AG09319 (cell line): ENCODE data around the gene ZNF219.

Experiments
- DNase-seq: peaks from one replicate; pipeline ENCODE4 v3.0.0-alpha.2; 2010; ENCODE audit warnings: low read depth; ENCODE audit errors: extremely low read depth
- TF ChIP-seq, protein P1 (sequence below): IDR thresholded peaks from 2 replicates; pipeline ENCODE4 v1.5.1; 2011; ENCODE audit warnings: low read depth, mild to moderate bottlenecking, inconsistent platforms, low read length, moderate library complexity

The ZNF219 gene

DNA sequence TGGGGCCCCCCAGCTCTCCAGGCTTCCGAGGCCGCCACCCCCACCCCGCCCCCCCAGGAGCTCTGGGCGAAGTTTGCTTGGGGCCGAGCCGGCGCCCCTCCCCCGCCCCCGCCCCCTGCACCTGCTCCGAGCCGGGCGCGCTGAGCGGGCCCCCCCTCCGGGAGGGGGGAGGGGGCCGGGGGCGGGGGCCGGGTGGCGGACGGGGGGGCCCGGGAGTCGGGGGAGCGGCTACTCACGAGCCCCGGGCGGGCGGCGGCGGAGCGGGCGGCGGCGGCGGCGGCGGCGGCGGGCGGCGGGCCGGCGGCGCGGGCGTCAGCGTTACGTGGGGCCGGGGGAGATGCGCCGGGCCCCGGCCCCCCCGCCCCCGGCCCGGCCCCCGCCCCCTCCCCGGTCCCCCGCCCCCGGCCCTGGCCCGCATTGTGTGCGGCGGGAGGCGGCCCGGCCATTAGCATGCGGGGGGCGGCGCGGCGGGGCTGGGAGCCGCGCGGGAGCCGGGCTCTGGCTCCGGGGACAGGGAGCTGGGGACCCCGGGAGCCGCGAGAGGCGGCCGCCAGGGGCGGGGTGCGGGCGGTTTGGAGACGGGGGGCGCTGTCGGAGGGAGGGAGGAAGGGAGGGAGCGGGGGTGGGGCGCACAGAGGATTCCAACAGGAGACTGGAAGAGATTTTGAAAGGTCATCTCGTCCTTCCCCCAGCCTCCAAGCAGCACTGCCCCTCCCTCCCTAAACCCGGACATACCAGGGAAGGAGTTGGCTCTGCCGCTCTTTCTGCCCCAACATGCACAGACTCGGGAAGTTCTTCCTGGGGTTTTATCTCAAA is at the start of gene ZNF219:
ZNF219 (minus strand) TSS at position 580 of the 816 bp plus-strand sequence. CDS start 5,064 bp downstream, outside the sequence.
- TF ChIP-seq, protein P1, sequence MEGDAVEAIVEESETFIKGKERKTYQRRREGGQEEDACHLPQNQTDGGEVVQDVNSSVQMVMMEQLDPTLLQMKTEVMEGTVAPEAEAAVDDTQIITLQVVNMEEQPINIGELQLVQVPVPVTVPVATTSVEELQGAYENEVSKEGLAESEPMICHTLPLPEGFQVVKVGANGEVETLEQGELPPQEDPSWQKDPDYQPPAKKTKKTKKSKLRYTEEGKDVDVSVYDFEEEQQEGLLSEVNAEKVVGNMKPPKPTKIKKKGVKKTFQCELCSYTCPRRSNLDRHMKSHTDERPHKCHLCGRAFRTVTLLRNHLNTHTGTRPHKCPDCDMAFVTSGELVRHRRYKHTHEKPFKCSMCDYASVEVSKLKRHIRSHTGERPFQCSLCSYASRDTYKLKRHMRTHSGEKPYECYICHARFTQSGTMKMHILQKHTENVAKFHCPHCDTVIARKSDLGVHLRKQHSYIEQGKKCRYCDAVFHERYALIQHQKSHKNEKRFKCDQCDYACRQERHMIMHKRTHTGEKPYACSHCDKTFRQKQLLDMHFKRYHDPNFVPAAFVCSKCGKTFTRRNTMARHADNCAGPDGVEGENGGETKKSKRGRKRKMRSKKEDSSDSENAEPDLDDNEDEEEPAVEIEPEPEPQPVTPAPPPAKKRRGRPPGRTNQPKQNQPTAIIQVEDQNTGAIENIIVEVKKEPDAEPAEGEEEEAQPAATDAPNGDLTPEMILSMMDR, result no peak
- no peak for DNase-seq

DNA sequence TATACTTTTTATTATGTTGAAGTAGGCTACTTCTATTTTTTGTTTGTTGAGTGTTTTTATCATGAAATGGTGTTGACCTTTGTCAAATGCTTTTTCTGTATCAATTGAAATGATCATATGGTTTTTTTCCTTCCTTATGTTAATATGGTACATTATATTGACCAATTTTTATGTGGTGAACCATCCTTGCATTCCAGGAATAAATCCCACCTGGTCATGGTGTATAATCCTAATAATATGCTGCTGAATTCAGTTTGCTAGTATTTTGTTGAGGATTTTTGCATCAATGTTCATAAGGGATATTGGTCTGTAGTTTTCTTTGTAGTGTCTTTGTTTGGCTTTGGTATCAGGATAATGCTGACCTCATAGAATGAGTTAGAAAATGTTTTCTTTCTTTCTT is 47.0 kb upstream of the ZNF219 start:
- no peak for DNase-seq
- TF ChIP-seq, protein P1, result no peak

DNA sequence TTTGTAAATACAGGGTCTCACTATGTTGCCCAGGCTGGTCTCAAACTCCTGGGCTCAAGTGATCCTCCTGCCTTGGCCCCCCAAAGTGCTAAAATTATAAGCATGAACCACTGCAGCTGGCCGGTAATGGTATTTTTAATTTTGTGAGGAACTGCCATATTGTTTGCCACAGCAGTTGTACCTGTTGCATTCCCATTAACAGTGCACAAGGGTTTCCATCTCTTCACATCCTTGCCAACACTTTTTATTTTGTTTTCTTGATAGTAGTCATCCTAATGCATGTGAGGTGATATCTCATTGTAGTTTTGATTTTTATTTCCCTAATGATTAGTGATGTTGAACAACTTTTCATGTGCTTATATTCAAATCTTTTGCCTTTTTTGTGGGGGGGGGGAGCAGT is 43.9 kb upstream of the ZNF219 start:
- TF ChIP-seq, protein P1, result no peak
- DNase-seq, result no peak

DNA sequence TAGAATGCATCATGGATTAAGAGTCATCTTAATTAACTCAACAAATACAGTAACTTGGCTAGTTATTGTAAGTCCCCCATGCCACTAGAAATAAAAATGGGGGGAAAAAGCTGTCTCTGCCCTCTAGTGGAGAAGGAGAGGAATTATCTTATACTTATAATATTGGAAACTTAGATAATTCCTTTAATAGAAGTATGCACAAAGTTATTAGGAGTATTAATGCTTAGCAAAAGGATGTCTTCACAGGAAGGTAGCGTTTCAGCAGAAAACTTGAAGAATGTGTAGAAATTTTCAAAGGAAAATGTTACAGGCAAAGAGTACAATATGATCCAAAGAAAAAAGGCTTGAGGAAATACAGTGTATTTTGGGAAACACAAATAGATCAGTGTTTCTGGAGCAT is 37.6 kb upstream of the ZNF219 start:
- no peak for DNase-seq
- TF ChIP-seq, protein P1, result peak; percentile 60

DNA sequence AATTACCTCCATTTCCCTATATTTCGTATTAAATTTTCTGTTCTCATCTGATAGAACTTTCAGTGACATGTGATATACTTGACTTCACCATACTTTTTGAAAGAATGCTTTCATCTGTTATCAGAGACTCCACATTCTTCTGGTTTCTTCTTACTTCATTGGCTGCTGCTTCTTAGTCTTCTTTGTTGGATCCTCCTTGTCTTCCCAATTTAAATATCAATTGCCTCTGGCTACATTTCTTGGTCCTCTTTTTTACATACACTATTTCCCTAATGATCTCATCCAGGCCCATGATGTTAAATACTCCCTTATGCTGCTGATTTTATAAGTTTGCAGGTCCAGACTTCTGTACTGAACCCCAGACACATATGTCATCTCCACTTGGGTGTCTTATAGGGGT is 35.4 kb upstream of the ZNF219 start:
- TF ChIP-seq, protein P1, result no peak

DNA sequence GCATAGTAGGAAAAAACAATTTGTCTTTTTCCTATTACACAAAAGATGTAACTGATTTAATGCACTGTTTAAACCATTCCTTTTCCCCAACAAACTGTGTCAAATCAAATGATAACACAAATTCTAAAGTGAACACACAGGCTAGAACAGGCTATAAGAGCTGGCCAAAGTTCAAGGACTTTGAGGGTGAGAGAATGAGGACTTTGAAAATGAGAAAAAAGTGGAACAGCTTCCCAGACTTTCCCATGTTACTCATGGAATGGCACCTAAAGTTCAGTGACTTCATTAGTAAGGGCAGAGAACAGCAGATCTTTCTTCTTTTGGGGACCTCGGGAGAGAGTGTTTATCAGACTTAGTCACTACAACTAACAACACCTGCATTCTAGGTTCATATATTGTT is 25.0 kb upstream of the ZNF219 start:
- TF ChIP-seq, protein P1, result no peak
- no peak for DNase-seq

More for the DNA sequence above, 35.4 kb upstream of the ZNF219 start:
- DNase-seq, result no peak

DNA sequence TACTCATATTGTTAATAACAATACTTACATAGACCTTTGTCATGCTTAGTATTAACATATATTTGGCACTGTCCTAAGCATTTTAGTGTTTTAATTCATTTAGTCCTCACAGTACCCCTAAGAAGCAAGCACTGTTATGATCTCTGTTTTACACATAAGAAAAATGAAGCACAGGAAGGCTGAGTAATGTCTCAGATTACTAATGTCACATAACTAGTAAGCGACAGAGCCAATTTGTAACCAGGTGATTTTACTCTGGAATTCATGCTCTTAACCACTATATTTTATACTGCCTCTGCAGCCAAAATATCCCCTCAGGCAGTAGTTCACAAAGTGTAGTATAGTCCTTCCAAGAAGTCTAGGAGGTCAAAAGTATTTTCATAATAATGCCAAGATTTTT is 22.7 kb upstream of the ZNF219 start:
- TF ChIP-seq, protein P1, result no peak
- no peak for DNase-seq
